ENCODE data around the gene GRHL3. TPM values are rescaled to one million over a fixed set of nuclear protein-coding genes. Genes with fewer than 3 reads are reported as not detected.

GRHL3 gene
- total RNA-seq, 2 experiments from 2014 or later = not detected

DNA sequence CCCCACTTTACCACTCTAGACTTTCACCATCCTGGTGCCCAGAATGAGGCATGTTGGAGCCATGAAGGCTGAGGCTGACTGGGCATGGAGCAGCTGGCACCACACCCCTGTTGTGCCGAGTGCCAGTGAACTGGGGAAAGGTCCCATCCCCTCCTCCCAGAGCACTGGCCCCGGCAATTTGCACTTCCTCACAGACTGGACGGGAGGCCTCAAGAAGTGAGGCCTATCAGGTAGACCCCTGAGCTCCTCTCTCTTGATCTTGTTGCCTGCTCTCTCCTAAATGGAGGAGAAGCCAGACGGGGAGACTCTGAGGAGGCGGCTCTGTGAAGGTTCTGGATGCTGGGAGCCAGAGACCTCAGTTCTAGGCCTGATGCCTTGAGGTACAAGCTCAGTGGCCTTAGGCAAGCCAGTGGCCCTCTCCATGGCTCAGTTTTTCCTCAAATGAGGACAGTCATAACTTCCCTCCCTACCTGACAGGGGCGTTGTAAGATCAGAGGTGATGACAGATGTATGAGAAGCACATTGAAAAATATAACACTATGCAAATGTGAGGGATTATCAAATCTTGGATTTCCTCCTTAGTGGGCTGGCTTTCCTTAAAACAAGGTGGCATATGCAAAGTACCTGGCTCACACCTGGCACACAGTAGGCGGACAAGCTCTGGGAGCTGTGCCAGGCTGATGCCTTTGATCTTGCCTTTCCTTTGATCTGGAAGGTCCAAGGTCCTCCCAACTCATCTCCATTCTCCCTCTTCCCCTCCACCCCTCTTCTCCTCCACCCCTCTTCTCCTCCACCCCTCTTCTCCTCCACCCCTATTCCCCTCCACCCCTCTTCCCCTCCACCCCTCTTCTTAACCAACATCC lies 6.7 kb downstream of the GRHL3 start:
- Mint-ChIP-seq H3K4me1 (ENCODE audit: low read depth) (peaks cover 29% of the 10 kb centered on the region), H3K36me3 (ENCODE audit: low read depth) (no peaks in the 10 kb centered on the region), H3K27me3 (peaks cover 4% of the 10 kb centered on the region), H3K9me3 (no peaks in the 10 kb centered on the region), H3K4me3 (no peak overlapping the region), H3K27ac (no peak overlapping the region)
- Histone ChIP-seq H3K36me3 (ENCODE audit: insufficient read depth, low read length) (no peaks in the 10 kb centered on the region), H3K4me1 (ENCODE audit: insufficient read depth, low read length) (peaks cover 23% of the 10 kb centered on the region), H3K27me3 (ENCODE audit: control insufficient read depth in 1 of 2, insufficient read depth in 2 of 2, low read length in 2 of 2) (peaks cover 4 to 12% of the 10 kb centered on the region in 2 experiments), H3K27ac (ENCODE audit: low read depth in 1 of 2, low read length in 2 of 2) (no peak overlapping the region), H3K4me3 (ENCODE audit: low read length) (no peak overlapping the region), H3K9me3 (ENCODE audit: control insufficient read depth in 1 of 2, insufficient read depth in 1 of 2, low read length in 2 of 2) (no peaks in the 10 kb centered on the region)
- intact Hi-C loops (cut with DNase I, micrococcal nuclease) = no loop called here
- ATAC-seq (ENCODE audit: poor library complexity) (no peak), DNase-seq (no peak)
- ChIA-PET POLR2A (no interaction called here), CTCF (interaction anchor here (1.1 kb wide), 1 partner anchor 66 kb away, joined by 3 read pairs; no protein-coding TSS in a partner anchor)
- TF ChIP-seq, protein P1, sequence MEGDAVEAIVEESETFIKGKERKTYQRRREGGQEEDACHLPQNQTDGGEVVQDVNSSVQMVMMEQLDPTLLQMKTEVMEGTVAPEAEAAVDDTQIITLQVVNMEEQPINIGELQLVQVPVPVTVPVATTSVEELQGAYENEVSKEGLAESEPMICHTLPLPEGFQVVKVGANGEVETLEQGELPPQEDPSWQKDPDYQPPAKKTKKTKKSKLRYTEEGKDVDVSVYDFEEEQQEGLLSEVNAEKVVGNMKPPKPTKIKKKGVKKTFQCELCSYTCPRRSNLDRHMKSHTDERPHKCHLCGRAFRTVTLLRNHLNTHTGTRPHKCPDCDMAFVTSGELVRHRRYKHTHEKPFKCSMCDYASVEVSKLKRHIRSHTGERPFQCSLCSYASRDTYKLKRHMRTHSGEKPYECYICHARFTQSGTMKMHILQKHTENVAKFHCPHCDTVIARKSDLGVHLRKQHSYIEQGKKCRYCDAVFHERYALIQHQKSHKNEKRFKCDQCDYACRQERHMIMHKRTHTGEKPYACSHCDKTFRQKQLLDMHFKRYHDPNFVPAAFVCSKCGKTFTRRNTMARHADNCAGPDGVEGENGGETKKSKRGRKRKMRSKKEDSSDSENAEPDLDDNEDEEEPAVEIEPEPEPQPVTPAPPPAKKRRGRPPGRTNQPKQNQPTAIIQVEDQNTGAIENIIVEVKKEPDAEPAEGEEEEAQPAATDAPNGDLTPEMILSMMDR (IDR thresholded peaks at IDR 0.05) = no peak

DNA sequence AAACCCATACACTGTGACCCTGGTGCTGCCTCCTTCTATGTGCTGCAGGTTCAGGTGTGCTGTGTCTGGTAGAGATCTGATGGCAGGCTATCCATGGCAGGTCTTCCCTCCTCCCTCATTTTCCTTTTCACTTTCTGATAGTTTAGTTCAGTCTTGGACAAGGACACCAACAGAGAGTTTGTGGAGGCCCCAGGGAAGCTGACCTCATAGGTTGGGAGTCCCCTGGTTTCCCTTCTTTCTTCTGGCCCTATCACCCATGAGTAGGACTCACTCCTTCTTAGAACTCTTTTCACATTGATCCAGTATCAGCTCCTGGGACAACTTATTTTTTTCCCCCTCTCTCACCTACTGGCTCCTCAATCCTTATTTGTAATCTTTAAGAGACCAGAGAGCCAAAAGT lies 8.3 kb downstream of the GRHL3 start:
- no peaks in the 10 kb centered on the region for H3K36me3 Mint-ChIP-seq (ENCODE audit: low read depth)

DNA sequence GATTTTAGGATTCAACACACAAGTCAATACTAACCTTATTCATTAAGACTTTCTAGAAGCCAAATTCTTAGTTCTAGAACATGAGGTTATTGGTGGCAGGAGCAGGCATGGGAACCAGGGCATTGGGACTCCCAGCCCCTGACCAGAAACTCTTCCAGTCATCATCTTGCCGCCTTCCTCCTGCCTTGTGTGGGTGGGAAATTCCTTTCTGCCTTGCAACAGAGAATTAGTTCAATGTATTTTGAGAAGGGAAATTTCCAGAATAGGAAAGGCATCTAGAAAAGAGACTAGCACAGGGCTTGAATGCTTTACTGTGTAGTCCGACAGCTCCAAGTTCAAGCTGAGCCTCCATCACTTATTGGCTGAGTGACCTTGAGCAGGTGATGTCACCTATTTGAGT lies 8.7 kb downstream of the GRHL3 start:
- Histone ChIP-seq H3K27ac (ENCODE audit: low read depth in 1 of 2, low read length in 2 of 2) (no peak overlapping the region), H3K36me3 (ENCODE audit: insufficient read depth, low read length) (no peaks in the 10 kb centered on the region), H3K9me3 (ENCODE audit: control insufficient read depth in 1 of 2, insufficient read depth in 1 of 2, low read length in 2 of 2) (no peaks in the 10 kb centered on the region), H3K4me3 (ENCODE audit: low read length) (no peak overlapping the region), H3K27me3 (ENCODE audit: control insufficient read depth in 1 of 2, insufficient read depth in 2 of 2, low read length in 2 of 2) (peaks cover 0 to 7% of the 10 kb centered on the region in 2 experiments), H3K4me1 (ENCODE audit: insufficient read depth, low read length) (peaks cover 2% of the 10 kb centered on the region)
- CTCF ChIA-PET = no interaction called here
- H3K36me3 Mint-ChIP-seq (ENCODE audit: low read depth) = no peaks in the 10 kb centered on the region
- H3K9me3 Mint-ChIP-seq = no peaks in the 10 kb centered on the region
- intact Hi-C loops (cut with DNase I, micrococcal nuclease) = no loop called here
- POLR2A ChIA-PET = no interaction called here
- peaks cover 10% of the 10 kb centered on the region for H3K4me1 Mint-ChIP-seq (ENCODE audit: low read depth)
- DNase-seq = no peak
- H3K27me3 Mint-ChIP-seq = no peaks in the 10 kb centered on the region
- TF ChIP-seq, protein P1 (IDR thresholded peaks at IDR 0.05) = no peak
- H3K4me3 Mint-ChIP-seq = no peak overlapping the region
- no peak for ATAC-seq (ENCODE audit: poor library complexity)
- no peak overlapping the region for H3K27ac Mint-ChIP-seq

More for the DNA sequence above, 8.3 kb downstream of the GRHL3 start:
- DNase-seq (no peak), ATAC-seq (ENCODE audit: poor library complexity) (no peak)
- Histone ChIP-seq H3K27ac (ENCODE audit: low read depth in 1 of 2, low read length in 2 of 2) (no peak overlapping the region), H3K4me3 (ENCODE audit: low read length) (no peak overlapping the region), H3K4me1 (ENCODE audit: insufficient read depth, low read length) (peaks cover 6% of the 10 kb centered on the region), H3K27me3 (ENCODE audit: control insufficient read depth in 1 of 2, insufficient read depth in 2 of 2, low read length in 2 of 2) (peaks cover 0 to 7% of the 10 kb centered on the region in 2 experiments), H3K9me3 (ENCODE audit: control insufficient read depth in 1 of 2, insufficient read depth in 1 of 2, low read length in 2 of 2) (no peaks in the 10 kb centered on the region), H3K36me3 (ENCODE audit: insufficient read depth, low read length) (no peaks in the 10 kb centered on the region)
- H3K9me3 Mint-ChIP-seq = no peaks in the 10 kb centered on the region
- TF ChIP-seq, protein P1 (IDR thresholded peaks at IDR 0.05) = no peak
- intact Hi-C loops (cut with DNase I, micrococcal nuclease) = no loop called here
- no peak overlapping the region for H3K27ac Mint-ChIP-seq
- peaks cover 15% of the 10 kb centered on the region for H3K4me1 Mint-ChIP-seq (ENCODE audit: low read depth)
- CTCF ChIA-PET = no interaction called here
- no peak overlapping the region for H3K4me3 Mint-ChIP-seq
- POLR2A ChIA-PET = no interaction called here
- H3K27me3 Mint-ChIP-seq = no peaks in the 10 kb centered on the region

Data from CD4-positive, alpha-beta T cell (primary cell).